HG03175 (cell line): ENCODE results near the gene SSX3.
"Not testable (repeated sequence)": the region's sequence is repeated elsewhere in the genome, so short reads cannot be mapped to it uniquely, and the experiment has no call there.

ENCODE experiments used
- ATAC-seq: cut with Tn5 transposase; IDR thresholded peaks from one replicate; pipeline ENCODE4 v1.9.1; 2021; ENCODE audit warnings: mild to moderate bottlenecking, moderate library complexity; ENCODE audit not compliant: unreplicated experiment

SSX3 gene, protein sequence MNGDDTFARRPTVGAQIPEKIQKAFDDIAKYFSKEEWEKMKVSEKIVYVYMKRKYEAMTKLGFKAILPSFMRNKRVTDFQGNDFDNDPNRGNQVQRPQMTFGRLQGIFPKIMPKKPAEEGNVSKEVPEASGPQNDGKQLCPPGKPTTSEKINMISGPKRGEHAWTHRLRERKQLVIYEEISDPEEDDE

DNA sequence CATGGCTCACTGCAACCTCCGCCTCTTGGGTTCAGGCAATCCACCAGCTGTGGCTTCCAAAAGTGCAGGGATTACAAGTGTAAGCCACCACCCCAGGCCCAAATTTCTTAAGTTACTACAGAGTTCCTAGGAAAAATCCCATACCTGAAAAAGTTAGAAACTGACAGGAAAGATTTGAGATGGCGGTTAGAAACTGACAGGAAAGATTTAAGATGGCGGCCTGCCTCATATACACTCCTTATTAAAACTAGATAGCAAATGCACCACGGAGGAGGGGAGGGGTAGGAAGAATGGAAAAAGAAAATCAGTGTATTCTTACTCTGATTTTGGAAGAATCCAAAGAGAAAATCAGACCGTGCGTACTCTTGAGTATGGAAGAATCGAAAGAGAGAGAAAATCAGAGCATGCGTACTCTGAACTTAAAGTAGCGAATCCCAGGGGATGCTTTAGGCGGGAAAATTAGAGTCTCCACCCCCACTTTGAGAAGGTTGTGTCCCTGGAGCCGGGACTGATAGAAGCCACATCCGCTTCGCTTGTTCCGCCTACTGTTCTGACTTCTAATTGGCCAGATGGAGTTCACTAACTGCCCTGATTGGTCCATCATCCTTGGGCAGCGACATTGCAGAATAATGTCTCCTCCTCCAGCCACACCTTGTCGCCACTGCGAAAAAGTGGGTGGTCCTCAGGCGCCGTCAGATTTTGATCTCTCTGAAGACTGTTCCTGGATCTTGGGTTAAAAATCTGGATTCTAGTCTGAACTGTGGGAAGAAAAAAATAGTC, at the start of gene SSX3:
SSX3 (minus strand) TSS at position 389 of the 780 bp plus-strand sequence. CDS start 1,454 bp downstream, outside the sequence.
- not testable (repeated sequence) for ATAC-seq

DNA sequence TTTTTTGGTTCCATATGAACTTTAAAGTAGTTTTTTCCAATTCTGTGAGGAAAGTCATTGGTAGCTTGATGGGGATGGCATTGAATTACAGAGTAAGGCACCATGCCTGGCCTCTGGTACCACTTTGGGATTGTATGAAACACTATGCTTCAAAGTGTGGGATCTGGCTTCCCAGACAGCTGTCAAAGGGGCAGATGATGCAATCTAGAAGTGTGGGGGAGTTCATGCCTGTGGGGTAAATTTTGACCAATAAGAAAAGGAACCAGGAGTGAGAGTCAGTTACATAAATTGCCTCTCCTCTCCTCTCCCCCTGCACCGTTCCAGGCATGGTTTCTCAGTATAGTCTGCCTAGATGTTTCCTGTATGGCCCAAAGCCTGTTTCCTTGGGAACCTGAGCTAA, 41.3 kb upstream of the SSX3 start:
- not testable (repeated sequence) for ATAC-seq

DNA sequence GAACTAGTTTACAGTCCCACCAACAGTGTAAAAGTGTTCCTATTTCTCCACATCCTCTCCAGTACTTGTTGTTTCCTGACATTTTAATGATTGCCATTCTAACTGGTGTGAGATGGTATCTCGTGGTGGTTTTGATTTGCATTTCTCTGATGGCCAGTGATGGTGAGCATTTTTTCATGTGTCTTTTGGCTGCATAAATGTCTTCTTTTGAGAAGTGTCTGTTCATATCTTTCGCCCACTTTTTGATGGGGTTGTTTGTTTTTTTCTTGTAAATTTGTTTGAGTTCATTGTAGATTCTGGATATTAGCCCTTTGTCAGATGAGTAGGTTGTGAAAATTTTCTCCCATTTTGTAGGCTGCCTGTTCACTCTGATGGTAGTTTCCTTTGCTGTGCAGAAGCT, 40.4 kb upstream of the SSX3 start:
- ATAC-seq, result not testable (repeated sequence)

DNA sequence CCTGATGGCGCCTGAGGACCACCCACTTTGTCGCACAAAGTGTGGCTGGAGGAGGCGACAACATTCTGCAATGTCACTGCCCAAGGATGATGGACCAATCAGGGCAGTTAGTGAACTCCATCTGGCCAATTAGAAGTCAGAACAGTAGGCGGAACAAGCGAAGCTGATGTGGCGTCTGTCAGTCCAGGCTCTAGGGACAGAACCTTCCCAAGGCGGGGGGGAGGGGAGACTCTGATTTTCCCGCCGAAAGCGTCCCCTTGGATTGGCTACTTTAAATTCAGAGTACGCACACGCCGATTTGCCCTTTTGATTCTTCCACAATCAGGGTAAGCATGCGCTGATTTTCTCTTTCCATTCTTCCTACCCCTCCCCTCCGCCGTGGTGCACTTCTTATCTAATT, 26.7 kb upstream of the SSX3 start, which contains the start of gene SSX4:
SSX4 (plus strand) TSS at position 301 of the 400 bp plus-strand sequence. CDS start 515 bp downstream, outside the sequence.
- not testable (repeated sequence) for ATAC-seq

DNA sequence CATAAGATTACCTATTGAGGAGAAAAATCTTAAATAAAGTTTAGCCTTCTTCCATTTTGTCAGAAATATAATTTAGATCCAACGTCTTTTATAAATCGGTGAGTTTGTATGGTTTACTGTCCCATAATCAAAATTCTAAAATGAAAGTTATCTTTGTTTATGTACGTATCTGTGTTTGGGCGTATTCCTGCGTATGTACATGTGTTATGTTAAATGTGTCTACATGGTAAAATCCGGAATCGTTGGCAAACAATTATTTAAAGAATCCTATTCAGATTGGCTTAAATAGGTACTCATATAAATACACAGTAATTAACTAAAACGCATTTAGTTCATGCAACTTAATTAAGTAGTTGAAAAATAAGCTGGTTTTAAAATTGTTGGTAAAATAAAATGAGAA, 13.9 kb upstream of the SSX3 start:
- ATAC-seq, result not testable (repeated sequence)

DNA sequence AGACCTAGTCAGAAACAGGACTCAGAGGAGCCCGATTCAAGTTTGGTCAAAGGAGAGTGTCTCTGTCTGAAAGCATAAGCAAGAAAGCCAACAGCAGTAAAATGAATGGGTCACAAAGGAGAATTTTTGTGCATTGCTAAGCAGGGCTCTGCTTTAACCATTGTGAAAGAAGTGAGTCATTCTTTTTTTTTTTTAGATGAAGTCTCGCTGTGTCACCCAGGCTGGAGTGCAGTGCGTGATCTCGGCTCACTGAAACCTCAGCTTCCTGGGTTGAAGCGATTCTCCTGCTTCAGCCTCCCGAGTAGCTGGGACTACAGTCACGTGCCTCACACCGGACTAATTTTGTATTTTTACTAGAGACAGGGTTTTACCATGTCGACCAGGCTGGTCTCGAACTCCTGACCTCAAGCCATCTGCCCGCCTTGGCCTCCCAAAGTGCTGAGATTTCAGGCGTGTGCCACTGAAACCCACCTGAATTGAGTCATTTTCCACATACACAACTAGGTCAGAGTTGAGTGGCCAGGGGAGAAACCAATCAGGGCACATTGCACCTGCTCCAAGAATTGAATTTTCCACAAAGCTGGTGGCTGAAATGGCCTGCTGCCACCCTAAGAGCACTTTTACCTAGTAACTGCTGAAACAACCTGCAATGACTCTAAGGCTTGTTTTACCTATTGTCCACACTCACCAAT, 11.4 kb upstream of the SSX3 start:
- not testable (repeated sequence) for ATAC-seq

DNA sequence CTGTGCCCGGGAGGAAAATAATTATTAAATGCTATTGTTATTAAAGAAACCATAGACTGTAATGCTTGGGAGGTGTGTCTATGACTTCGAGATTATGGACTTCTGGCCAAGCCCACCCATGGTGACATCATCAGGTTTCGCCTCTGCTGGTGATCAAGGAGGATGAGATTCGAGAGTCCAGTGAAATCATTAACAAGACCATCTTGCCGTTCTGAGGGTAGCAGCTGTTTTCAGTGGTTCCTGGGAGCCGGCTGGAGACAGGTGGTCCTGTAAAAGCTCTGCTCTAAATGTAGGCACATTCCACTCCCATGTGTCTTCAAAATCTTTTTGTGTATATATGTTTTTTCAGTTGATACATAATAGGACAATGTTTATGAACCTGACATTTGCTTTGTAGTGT, 2.8 kb upstream of the SSX3 start:
- not testable (repeated sequence) for ATAC-seq

DNA sequence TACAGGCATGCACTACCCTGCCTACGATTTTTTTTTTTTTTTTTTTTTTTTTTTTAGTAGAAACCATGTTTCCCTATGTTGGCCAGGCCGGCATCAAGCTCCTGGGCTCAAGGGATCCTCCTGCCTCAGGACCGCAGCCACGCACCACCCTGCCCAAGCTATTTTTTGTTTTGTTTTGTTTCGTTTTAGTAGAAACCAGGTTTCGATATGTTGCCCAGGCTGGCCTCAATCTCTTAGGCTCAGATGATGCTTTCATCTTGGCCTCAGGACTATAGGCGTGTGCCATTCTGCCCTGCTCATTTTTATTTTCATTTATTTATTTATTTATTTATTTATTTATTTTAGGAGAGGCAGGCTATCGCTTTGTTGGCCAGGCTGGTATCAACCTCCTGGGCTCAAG, 1.2 kb upstream of the SSX3 start:
- no peak for ATAC-seq

DNA sequence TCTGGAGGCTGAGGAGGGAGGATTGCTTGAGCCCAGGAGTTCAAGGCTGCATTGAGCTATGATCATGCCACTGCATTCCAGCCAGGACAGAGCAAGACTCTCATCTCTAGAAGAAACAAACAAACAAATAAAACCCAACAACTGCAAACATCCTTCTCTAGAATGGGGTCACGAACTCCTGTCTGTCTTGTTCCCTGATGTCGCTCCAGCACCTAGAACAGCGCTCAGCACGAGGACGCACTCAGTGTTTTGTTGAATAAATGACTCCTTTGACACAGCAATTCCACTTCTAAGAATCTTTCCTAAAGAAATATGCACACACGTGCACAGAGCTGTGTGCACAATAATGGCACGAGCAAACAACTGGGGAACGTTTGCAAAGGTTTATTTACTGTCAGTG, 10.4 kb downstream of the SSX3 start:
- ATAC-seq, result not testable (repeated sequence)

DNA sequence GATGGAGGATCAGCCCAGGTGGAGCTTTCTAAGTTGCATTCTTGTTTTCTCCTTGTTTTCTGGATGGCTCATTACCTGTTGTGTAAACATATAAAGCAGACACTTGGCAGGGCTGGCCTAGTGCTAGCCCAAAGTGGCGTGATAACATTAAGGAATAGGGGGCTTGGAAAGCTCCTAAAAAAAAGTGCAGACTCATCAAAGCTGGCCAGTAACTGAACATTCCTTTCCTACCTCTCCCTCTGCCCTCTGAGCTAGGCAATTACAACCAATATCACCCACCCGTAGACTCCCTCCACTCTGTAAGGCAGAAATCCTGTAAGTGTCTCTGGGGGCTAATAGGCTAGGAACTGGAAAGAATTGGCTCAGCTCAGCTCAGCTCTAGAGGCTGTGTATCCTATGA, 42.5 kb downstream of the SSX3 start:
- ATAC-seq, result not testable (repeated sequence)

DNA sequence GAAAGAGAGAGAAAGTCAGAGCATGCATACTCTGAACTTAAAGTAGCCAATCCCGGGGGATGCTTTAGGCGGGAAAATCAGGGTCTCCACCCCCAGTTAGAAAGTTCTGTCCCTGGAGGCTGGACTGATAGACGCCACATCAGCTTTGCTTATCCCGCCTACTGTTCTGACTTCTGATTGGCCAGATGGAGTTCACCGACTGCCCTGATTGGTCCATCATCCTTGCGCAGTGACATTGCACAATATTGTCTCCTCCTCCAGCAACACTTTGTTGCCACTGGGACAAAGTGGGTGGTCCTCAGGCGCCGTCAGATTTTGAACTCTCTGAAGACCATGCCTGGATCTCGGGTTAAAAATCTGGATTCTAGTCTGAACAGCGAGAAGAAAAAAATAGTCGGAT, 50.3 kb downstream of the SSX3 start:
- ATAC-seq, result no peak
